ENCODE data around the gene USP49. TPM values are rescaled to one million over a fixed set of nuclear protein-coding genes. Genes with fewer than 3 reads are reported as not detected.

USP49 gene
- total RNA-seq, 1 donor from 2014 or later, result 0.71 TPM

DNA sequence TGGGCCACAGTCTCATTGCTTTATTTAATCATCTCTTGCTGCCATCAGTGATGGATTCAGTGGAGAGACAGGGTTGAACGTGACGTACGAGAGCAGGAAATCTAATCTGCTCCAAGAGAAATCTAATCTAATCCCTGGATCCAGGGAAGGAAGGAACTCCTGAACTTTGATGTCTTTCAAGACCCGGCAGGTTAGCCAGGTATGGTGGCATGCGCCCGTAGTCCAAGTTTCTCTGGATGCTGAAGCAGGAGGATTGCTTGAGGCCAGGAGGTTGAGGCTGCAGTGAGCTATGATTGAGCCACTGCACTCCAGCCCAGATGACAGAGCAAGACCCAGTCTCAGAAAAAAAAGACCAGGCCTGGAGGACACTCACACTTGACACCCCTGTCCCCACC lies 136.5 kb downstream of the USP49 start:
- intact Hi-C loops (cut with micrococcal nuclease), result no loop called here
- TF ChIP-seq, protein P1, sequence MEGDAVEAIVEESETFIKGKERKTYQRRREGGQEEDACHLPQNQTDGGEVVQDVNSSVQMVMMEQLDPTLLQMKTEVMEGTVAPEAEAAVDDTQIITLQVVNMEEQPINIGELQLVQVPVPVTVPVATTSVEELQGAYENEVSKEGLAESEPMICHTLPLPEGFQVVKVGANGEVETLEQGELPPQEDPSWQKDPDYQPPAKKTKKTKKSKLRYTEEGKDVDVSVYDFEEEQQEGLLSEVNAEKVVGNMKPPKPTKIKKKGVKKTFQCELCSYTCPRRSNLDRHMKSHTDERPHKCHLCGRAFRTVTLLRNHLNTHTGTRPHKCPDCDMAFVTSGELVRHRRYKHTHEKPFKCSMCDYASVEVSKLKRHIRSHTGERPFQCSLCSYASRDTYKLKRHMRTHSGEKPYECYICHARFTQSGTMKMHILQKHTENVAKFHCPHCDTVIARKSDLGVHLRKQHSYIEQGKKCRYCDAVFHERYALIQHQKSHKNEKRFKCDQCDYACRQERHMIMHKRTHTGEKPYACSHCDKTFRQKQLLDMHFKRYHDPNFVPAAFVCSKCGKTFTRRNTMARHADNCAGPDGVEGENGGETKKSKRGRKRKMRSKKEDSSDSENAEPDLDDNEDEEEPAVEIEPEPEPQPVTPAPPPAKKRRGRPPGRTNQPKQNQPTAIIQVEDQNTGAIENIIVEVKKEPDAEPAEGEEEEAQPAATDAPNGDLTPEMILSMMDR (IDR thresholded peaks at IDR 0.05; ENCODE audit: borderline replicate concordance), result no peak
- Histone ChIP-seq H3K4me1 (no peaks in the 10 kb centered on the region), H3K27ac (replicated peaks) (no peak overlapping the region), H3K9me3 (replicated peaks) (no peaks in the 10 kb centered on the region), H3K4me3 (no peak overlapping the region), H3K36me3 (no peaks in the 10 kb centered on the region), H3K27me3 (ENCODE audit: low read depth) (no peaks in the 10 kb centered on the region)
- no peak for DNase-seq

DNA sequence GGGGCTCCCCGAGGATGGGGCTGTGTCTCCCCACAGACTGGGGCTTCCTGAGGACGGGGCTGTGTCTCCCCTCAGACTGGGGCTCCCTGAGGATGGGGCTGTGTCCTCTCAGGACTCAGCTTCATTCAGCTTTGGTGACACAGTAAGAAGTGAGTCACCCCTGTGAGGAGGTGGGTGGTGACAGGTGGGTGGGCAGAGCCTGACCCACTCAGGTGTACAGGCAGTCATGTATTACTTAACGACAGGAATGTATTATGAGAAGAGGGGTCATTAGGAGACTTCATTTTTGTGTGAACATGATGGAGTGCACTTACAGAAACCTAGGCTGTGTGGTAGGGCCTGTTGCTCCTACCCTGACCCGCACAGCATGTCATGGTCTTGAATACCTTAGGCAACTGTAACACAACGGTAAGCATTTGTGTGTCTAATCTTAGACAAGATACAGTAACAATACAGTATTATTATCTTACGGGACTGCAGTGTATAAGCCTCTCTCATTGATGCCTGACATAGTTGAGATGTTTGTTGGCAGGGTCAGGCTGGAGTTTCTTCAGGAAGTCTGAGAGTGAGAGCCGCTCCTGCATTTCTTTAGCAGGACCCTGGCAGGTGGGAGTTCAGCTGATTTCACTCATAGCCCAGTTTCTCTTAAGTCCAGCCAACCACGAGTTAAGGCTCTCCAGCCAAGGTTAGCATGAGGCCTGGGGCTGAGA lies 137.1 kb downstream of the USP49 start:
- TF ChIP-seq, protein P1 (IDR thresholded peaks at IDR 0.05; ENCODE audit: borderline replicate concordance), result no peak
- H3K27ac ChIP-seq (replicated peaks), result no peak overlapping the region
- no peaks in the 10 kb centered on the region for H3K27me3 ChIP-seq (ENCODE audit: low read depth)
- H3K4me3 ChIP-seq, result no peak overlapping the region
- no peaks in the 10 kb centered on the region for H3K9me3 ChIP-seq (replicated peaks)
- H3K4me1 ChIP-seq, result no peaks in the 10 kb centered on the region
- H3K36me3 ChIP-seq, result no peaks in the 10 kb centered on the region
- intact Hi-C loops (cut with micrococcal nuclease), result no loop called here
- DNase-seq, result no peak

DNA sequence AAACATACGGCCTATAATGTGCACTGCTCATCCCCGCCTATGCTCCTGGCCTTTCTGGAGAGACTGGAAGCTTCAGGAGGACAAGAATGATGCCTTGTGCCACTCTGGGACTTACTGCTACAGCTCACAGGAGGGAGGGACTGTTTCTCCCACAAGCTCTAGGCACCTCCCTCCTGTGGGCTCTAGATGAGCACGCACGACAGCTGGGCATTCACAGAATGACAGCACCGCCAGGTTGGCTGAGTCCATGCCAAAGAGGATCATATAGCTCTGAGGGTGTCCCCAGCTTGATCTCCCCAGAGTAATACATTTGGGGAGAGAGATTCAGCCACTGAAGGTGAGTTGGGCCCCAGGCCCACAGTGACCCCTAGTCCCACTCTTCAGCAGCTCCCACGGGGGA lies 137.9 kb downstream of the USP49 start:
- Histone ChIP-seq H3K4me1 (no peaks in the 10 kb centered on the region), H3K36me3 (no peaks in the 10 kb centered on the region), H3K9me3 (replicated peaks) (no peaks in the 10 kb centered on the region), H3K27ac (replicated peaks) (no peak overlapping the region), H3K4me3 (no peak overlapping the region), H3K27me3 (ENCODE audit: low read depth) (no peaks in the 10 kb centered on the region)
- TF ChIP-seq, protein P1 (IDR thresholded peaks at IDR 0.05; ENCODE audit: borderline replicate concordance), result no peak
- DNase-seq, result no peak
- intact Hi-C loops (cut with micrococcal nuclease), result no loop called here

DNA sequence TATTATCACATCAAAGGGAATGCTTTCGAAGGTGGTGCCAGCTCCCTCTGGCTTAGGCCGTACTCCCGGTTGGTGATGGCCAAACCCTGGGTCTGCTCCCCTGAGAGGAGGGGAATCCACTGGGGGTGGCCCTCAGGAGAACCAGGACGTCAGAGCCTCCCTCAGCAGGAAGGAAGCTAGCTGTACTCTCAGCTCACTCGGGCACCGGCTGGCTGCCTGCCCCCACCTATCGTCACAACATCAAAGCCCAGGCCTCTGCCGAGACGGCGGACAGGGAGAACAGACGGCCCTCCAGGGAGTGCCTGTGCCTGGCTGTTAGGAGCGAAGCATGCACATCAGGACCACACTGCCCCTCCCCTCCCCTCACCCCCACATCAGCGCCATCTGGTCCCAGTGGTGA lies 138.8 kb downstream of the USP49 start:
- H3K9me3 ChIP-seq (replicated peaks), result no peaks in the 10 kb centered on the region
- no peak for DNase-seq
- H3K4me3 ChIP-seq, result no peak overlapping the region
- TF ChIP-seq, protein P1 (IDR thresholded peaks at IDR 0.05; ENCODE audit: borderline replicate concordance), result no peak
- H3K4me1 ChIP-seq, result no peaks in the 10 kb centered on the region
- H3K27ac ChIP-seq (replicated peaks), result no peak overlapping the region
- H3K27me3 ChIP-seq (ENCODE audit: low read depth), result no peaks in the 10 kb centered on the region
- no peaks in the 10 kb centered on the region for H3K36me3 ChIP-seq
- intact Hi-C loops (cut with micrococcal nuclease), result no loop called here

DNA sequence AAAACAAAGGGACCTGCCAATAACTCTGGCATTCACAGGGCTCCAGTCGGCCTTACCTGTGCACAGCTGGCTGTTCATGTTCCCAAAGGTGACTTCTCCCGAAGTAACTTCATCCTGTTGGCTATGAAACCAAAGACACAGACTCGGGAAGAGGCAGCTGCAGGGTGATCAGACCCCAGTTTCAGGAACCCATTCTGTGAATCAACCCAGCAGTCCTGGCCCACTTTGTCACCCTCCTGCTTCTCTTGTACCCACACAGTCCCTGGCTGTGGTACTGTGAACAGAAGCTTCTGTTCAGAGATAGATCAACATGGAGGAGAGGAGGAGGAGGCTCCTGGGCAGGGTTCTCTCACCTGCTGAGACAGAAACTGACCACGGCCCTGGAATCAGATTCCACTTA lies 139.3 kb downstream of the USP49 start:
- no peaks in the 10 kb centered on the region for H3K4me1 ChIP-seq
- no peaks in the 10 kb centered on the region for H3K36me3 ChIP-seq
- no peaks in the 10 kb centered on the region for H3K27me3 ChIP-seq (ENCODE audit: low read depth)
- no peaks in the 10 kb centered on the region for H3K9me3 ChIP-seq (replicated peaks)
- intact Hi-C loops (cut with micrococcal nuclease), result no loop called here
- no peak for DNase-seq
- H3K27ac ChIP-seq (replicated peaks), result no peak overlapping the region
- no peak overlapping the region for H3K4me3 ChIP-seq
- TF ChIP-seq, protein P1 (IDR thresholded peaks at IDR 0.05; ENCODE audit: borderline replicate concordance), result no peak

Measured in left ventricle myocardium inferior (tissue), 1 donor.